Keratinocyte (primary cell): ENCODE data around the gene RHEB.

Source experiments
- CTCF ChIP-seq, 3 experiments: IDR thresholded peaks in 1 of 3; conservative IDR thresholded peaks in 1 of 3; optimal IDR thresholded peaks in 1 of 3; 2 replicates in 2 of 3; 3 replicates in 1 of 3; pipeline versions ENCODE3 to v1.5.1; 2011; ENCODE audit warnings: low read length in 3 of 3, mild to moderate bottlenecking in 3 of 3, moderate library complexity in 2 of 3, control low read depth in 1 of 3, inconsistent platforms in 1 of 3; ENCODE audit not compliant: insufficient read depth in 2 of 3; ENCODE audit errors: extremely low read depth in 1 of 3
- EZH2 ChIP-seq: IDR thresholded peaks from one replicate; pipeline ENCODE4 v1.6.1; 2012; ENCODE audit warnings: inconsistent platforms, mild to moderate bottlenecking, low read length, moderate library complexity

DNA sequence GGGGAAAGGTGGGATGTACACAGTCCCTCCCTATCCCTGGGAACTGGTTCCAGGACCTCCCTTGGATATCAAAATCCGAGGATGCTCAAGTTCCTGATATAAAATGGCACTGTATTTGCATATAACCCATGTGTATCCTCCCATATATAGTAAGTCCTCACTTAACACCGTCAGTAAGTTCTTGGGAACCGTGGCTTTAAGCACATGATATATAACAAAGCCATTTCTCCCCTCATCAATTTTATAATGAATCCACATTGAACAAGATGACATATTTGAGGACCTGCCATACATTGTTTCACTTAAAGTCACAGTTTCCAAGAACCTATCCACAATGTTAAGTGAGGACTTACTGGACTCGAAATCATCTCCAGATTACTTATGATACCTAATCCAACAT lies 85.1 kb downstream of the RHEB start:
- TF ChIP-seq CTCF (optimal IDR thresholded peaks at IDR 0.05 in 1 of 3, IDR thresholded peaks at IDR 0.05 in 1 of 3, conservative IDR thresholded peaks at IDR 0.05 in 1 of 3; ENCODE audit: extremely low read depth in 1 of 3, insufficient read depth in 2 of 3, low read length in 3 of 3) (no peak), EZH2 (no peak)
